Cardiac muscle cell (in vitro differentiated cells and primary cell): ENCODE results near the gene EIF3F. TPM values are rescaled to one million over a fixed set of nuclear protein-coding genes. Genes with fewer than 3 reads are reported as not detected.
A peak's percentile ranks its signal among the peaks of the same experiment; 100 is the strongest.

Experiments used
- DNase-seq, 2 donors: peaks; one replicate each; pipeline versions ENCODE4 v3.0.0 to v3.0.0-alpha.2; 2010 to 2017; ENCODE audit warnings: low read depth in 1 of 2, low spot score in 1 of 2
- H3K27ac ChIP-seq: fragments of 200-600 bp; sonication (generic); 2 replicates; pipeline ENCODE4 v1.5.1; 2016
- H3K27me3 ChIP-seq: fragments of 200-600 bp; sonication (generic); 2 replicates; pipeline ENCODE4 v1.6.0; 2016; ENCODE audit warnings: control low read depth
- H3K36me3 ChIP-seq: fragments of 200-600 bp; sonication (generic); 2 replicates; pipeline ENCODE4 v1.5.1; 2016; ENCODE audit warnings: control low read depth
- H3K4me1 ChIP-seq: fragments of 200-600 bp; sonication (generic); 2 replicates; pipeline ENCODE4 v1.8.1; 2017; ENCODE audit warnings: low read depth, mild to moderate bottlenecking, mixed run types
- H3K4me3 ChIP-seq: fragments of 200-600 bp; sonication (generic); 2 replicates; pipeline ENCODE4 v1.5.1; 2016; ENCODE audit warnings: mild to moderate bottlenecking
- H3K9me3 ChIP-seq: fragments of 200-600 bp; sonication (generic); 2 replicates; pipeline ENCODE4 v1.5.1; 2017; ENCODE audit warnings: low read depth, mild to moderate bottlenecking, control low read depth
- CTCF ChIP-seq: IDR thresholded peaks from 2 replicates; pipeline ENCODE4 v1.5.1; 2012; ENCODE audit warnings: low read depth, mild to moderate bottlenecking, low read length
- polyA plus RNA-seq: library from polyadenylated mRNA; unstranded; fragments of >200 nt; fragmentation: Nextera tagmentation; extraction: Ambion mirVana; gene quantifications from 2 replicates; pipeline ENCODE4 v1.2.1, GENCODE V29; 2016
- total RNA-seq: library from RNA; depleted of rRNA; stranded (reverse); fragments of >200 nt; gene quantifications from 2 replicates; pipeline ENCODE4 v1.2.3, GENCODE V29; 2016

The EIF3F gene
- total and polyA plus RNA-seq, 2 experiments from 2014 or later = 150 to 306 TPM

GRCh38 chr11:7968686-7969085, 18.5 kb upstream of the EIF3F start:
- Histone ChIP-seq H3K27ac (no peak overlapping the region), H3K4me1 (no peaks in the 10 kb centered on the region), H3K9me3 (no peaks in the 10 kb centered on the region), H3K36me3 (no peaks in the 10 kb centered on the region), H3K27me3 (no peaks in the 10 kb centered on the region), H3K4me3 (no peak overlapping the region)
- no peak for DNase-seq
- no peak for TF ChIP-seq CTCF

DNA sequence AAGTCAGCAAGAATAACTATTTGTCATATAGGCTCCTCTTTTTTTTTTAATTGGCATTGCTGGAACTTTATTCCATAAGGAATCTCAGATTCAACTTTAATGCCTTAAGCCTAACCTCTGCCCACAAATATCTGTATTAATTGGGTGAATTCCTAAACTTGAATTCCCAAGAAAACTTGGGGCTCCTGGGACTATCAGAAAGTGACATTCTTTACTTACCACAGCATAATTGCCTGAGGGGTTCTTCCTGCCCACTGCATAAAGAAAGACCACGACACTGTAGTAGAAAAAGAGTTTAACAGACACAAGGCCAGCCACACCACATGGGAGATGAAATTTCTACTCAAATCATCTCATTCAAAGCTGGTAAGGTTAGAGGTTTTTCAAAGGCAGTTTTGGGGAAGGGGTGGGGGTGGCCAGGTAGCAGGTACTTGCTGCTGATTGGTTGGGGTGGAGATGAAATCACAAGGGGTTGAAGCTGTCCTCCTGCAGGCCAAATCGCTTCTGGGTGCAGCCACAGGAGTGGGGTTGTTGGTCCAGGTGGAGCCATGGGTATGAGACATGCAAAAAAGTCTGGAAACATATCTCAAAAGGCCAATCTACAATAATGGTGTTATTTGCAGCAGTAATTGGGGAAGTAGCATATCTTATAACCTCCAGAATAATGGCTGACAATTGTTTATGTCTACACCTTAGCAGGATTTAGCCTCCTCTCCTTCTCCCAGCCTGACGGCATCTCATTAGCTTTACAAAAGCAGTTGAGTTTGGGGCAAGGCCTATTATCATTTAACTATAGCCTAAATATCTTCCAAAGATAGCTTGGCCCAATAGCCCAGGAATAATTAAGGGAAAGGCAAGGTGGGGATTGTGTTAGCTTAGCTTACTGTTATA, 17.1 kb upstream of the EIF3F start:
- TF ChIP-seq CTCF = no peak
- no peaks in the 10 kb centered on the region for H3K27me3 ChIP-seq
- DNase-seq = no peak
- no peaks in the 10 kb centered on the region for H3K36me3 ChIP-seq
- no peak overlapping the region for H3K4me3 ChIP-seq
- no peaks in the 10 kb centered on the region for H3K9me3 ChIP-seq
- H3K27ac ChIP-seq = no peak overlapping the region
- no peaks in the 10 kb centered on the region for H3K4me1 ChIP-seq

GRCh38 chr11:7971846-7972245, 15.3 kb upstream of the EIF3F start:
- Histone ChIP-seq H3K4me1 (no peaks in the 10 kb centered on the region), H3K27me3 (no peaks in the 10 kb centered on the region), H3K36me3 (no peaks in the 10 kb centered on the region), H3K27ac (no peak overlapping the region), H3K9me3 (no peaks in the 10 kb centered on the region), H3K4me3 (no peak overlapping the region)
- DNase-seq = peak in 1 of 2 donors; percentile 54
- no peak for TF ChIP-seq CTCF

- H3K9me3 ChIP-seq = no peaks in the 10 kb centered on the region
- no peaks in the 10 kb centered on the region for H3K36me3 ChIP-seq
- no peaks in the 10 kb centered on the region for H3K27me3 ChIP-seq
- no peaks in the 10 kb centered on the region for H3K4me1 ChIP-seq
- H3K4me3 ChIP-seq = no peak overlapping the region
- no peak for TF ChIP-seq CTCF
- no peak overlapping the region for H3K27ac ChIP-seq
- no peak for DNase-seq
Observed at GRCh38 chr11:7973011-7973410, 14.1 kb upstream of the EIF3F start.

DNA sequence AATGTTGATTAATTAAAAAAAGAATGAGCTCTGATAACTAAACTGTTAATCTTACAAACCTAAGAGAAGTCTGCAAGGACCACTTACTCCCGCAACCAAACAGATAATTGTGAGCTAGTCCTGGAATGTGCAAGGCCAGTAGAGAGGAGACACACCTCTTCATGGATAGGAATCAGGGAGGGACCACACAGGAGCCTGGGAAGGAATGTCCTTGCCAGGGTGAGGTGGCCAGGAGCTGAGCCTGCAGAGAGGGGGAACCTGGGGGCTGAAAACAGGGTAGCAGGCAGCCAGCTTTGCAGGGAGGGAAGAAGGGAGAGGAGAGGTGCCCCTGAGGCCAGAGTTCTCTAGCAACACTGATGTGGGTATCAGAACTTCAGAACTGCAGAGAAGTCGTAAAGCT, 12.5 kb upstream of the EIF3F start:
- H3K4me3 ChIP-seq = no peak overlapping the region
- H3K9me3 ChIP-seq = no peaks in the 10 kb centered on the region
- TF ChIP-seq CTCF = no peak
- no peaks in the 10 kb centered on the region for H3K36me3 ChIP-seq
- no peak for DNase-seq
- no peaks in the 10 kb centered on the region for H3K4me1 ChIP-seq
- H3K27ac ChIP-seq = no peak overlapping the region
- no peaks in the 10 kb centered on the region for H3K27me3 ChIP-seq
